K562 (cell line): ENCODE results near the gene CD38. TPM values are rescaled to one million over a fixed set of nuclear protein-coding genes. Genes with fewer than 3 reads are reported as not detected.
A peak's percentile ranks its signal among the peaks of the same experiment; 100 is the strongest.

ENCODE experiments used
- ATAC-seq: fragments of 200-7000 bp; cut with Tn5 transposase; 3 replicates; pipeline ENCODE4 v1.9.1; 2020; ENCODE audit warnings: moderate library complexity
- BruUV-seq: library from RNA; stranded (reverse); fragments of 400-500 nt; replicated peaks from 2 replicates; lab custom pipeline; 2021; lab: Mats Ljungman, UMichigan
- CTCF ChIA-PET: fragments of 300-600 bp; formaldehyde crosslinking; extraction: SDS; loops from one replicate; lab custom pipeline; 2021; ENCODE audit warnings: low intra/inter-chr PET ratio; lab: Yijun Ruan, JAX
- POLR2A ChIA-PET: fragments of 300-600, 350-650 bp; sonication (Branson Sonifier 250); formaldehyde crosslinking; extraction: SDS; loops from one replicate; lab custom pipeline; 2021; ENCODE audit warnings: antibody characterized with exemption, inconsistent platforms; lab: Yijun Ruan, JAX
- DNase-seq, 4 experiments: peaks; one replicate each; pipeline versions ENCODE4 v3.0.0 to v3.0.0-alpha.2; 2011 to 2018; ENCODE audit warnings: low spot score in 3 of 4, mixed read lengths in 3 of 4; ENCODE audit errors: extremely low read depth in 1 of 4
- FAIRE-seq: peaks from 2 replicates; lab custom pipeline; 2011; peaks lifted over from hg19 to GRCh38; lab: Jason Lieb, UNC
- H2AFZ ChIP-seq: 2 replicates; pipeline ENCODE4 v1.6.0; 2011; ENCODE audit warnings: low read depth, low read length, control low read depth, inconsistent platforms
- H3K27ac ChIP-seq: fragments of 200-600 bp; 3 replicates; pipeline ENCODE4 v1.8.0; 2011; ENCODE audit warnings: low read depth, mild to moderate bottlenecking, control low read depth, inconsistent platforms, low read length, moderate library complexity, mixed read lengths; ENCODE audit errors: extremely low read depth
- H3K27me3 ChIP-seq, 2 experiments: fragments of 300-600 bp in 1 of 2; 2 replicates in 1 of 2; 3 replicates in 1 of 2; pipeline versions ENCODE4 v1.6.0 to v1.8.0; 2011; ENCODE audit warnings: inconsistent platforms in 2 of 2, low read length in 2 of 2, mild to moderate bottlenecking in 1 of 2, mixed read lengths in 1 of 2, moderate library complexity in 1 of 2; ENCODE audit not compliant: control insufficient read depth in 2 of 2, insufficient read depth in 2 of 2
- H3K36me3 ChIP-seq: fragments of 300-600 bp; 3 replicates; pipeline ENCODE4 v1.8.0; 2011; ENCODE audit warnings: mild to moderate bottlenecking, low read length, inconsistent platforms; ENCODE audit not compliant: control insufficient read depth, insufficient read depth
- H3K4me1 ChIP-seq, 2 experiments: fragments of 200-600 bp in 1 of 2; replicated peaks in 1 of 2; 2 replicates in 1 of 2; 3 replicates in 1 of 2; pipeline versions ENCODE4 v1.5.1 to v1.8.0; 2011; ENCODE audit warnings: inconsistent platforms in 2 of 2, low read length in 2 of 2, mild to moderate bottlenecking in 1 of 2, mixed read lengths in 1 of 2, moderate library complexity in 1 of 2; ENCODE audit not compliant: control insufficient read depth in 2 of 2, insufficient read depth in 2 of 2
- H3K4me2 ChIP-seq: 2 replicates; pipeline ENCODE4 v1.6.1; 2011; ENCODE audit warnings: low read length, control low read depth, inconsistent platforms, mixed read lengths; ENCODE audit not compliant: insufficient read depth
- H3K4me3 ChIP-seq: fragments of 200-600 bp; sonication (generic), shearing (Covaris generic); 2 replicates; pipeline ENCODE4 v1.5.1; 2016; ENCODE audit warnings: control low read depth, inconsistent platforms
- H3K79me2 ChIP-seq: fragments of 200-600 bp; 3 replicates; pipeline ENCODE4 v1.8.0; 2011; ENCODE audit warnings: low read length, inconsistent platforms; ENCODE audit not compliant: control insufficient read depth, insufficient read depth
- H3K9ac ChIP-seq, 2 experiments: 2 replicates each; pipeline versions ENCODE4 v1.6.0 to v1.6.1; 2011; ENCODE audit warnings: low read depth in 2 of 2, low read length in 2 of 2, control low read depth in 1 of 2, inconsistent platforms in 1 of 2, mild to moderate bottlenecking in 1 of 2, mixed read lengths in 1 of 2; ENCODE audit not compliant: insufficient read depth in 1 of 2
- H3K9me1 ChIP-seq: one replicate; pipeline ENCODE4 v1.6.0; 2011; ENCODE audit warnings: inconsistent platforms, mild to moderate bottlenecking, low read length, moderate library complexity; ENCODE audit not compliant: control insufficient read depth, insufficient read depth
- H3K9me3 ChIP-seq: replicated peaks from 2 replicates; pipeline ENCODE4 v1.5.1; 2011; ENCODE audit warnings: low read depth, low read length, inconsistent platforms; ENCODE audit not compliant: control insufficient read depth, insufficient read depth
- H4K20me1 ChIP-seq: replicated peaks from 2 replicates; pipeline ENCODE4 v1.6.1; 2011; ENCODE audit warnings: low read length, inconsistent platforms, mixed read lengths; ENCODE audit not compliant: control insufficient read depth, insufficient read depth
- ADNP ChIP-seq: fragments of 200-800 bp; sonication (Bioruptor generic); IDR thresholded peaks from 2 replicates; pipeline ENCODE4 v1.6.1; 2016; ENCODE audit warnings: missing genetic modification characterization, missing compliant biosample characterization
- FOXJ2 ChIP-seq: fragments of 200-800 bp; sonication (Bioruptor generic); IDR thresholded peaks from 2 replicates; pipeline ENCODE4 v1.6.1; 2016; ENCODE audit warnings: missing genetic modification characterization, missing compliant biosample characterization
- GATAD2A ChIP-seq: fragments of 450-650 bp; IDR thresholded peaks from 2 replicates; pipeline ENCODE4 v1.6.1; 2017
- L3MBTL2 ChIP-seq: fragments of 450-650 bp; IDR thresholded peaks from 2 replicates; pipeline ENCODE4 v1.6.1; 2016; ENCODE audit warnings: mild to moderate bottlenecking, moderate library complexity
- MGA ChIP-seq: fragments of 450-650 bp; IDR thresholded peaks from 2 replicates; pipeline ENCODE4 v1.6.1; 2016; ENCODE audit warnings: mild to moderate bottlenecking, moderate library complexity
- PRMT5 ChIP-seq: sonication (generic); formaldehyde crosslinking; IDR thresholded peaks from 2 replicates; pipeline ENCODE4 v1.5.0; 2020; ENCODE audit warnings: missing genetic modification reagents
- SPI1 ChIP-seq: IDR thresholded peaks from 2 replicates; pipeline ENCODE4 v1.6.1; 2011; ENCODE audit warnings: low read depth, low read length, control low read depth, borderline replicate concordance
- SREBF2 ChIP-seq: sonication (generic); formaldehyde crosslinking; IDR thresholded peaks from 2 replicates; pipeline ENCODE4 v1.4.0; 2020; ENCODE audit warnings: mild to moderate bottlenecking, missing genetic modification reagents
- THRAP3 ChIP-seq: fragments of 450-650 bp; IDR thresholded peaks from 2 replicates; pipeline ENCODE4 v1.6.1; 2016; ENCODE audit warnings: mild to moderate bottlenecking, inconsistent platforms, borderline replicate concordance
- U2AF2 ChIP-seq: fragments of 200-400 bp; formaldehyde crosslinking; optimal IDR thresholded peaks from 2 replicates; pipeline ENCODE3; 2017; ENCODE audit warnings: low read depth, mild to moderate bottlenecking, low read length
- ZFP1 ChIP-seq: fragments of 450-650 bp; formaldehyde crosslinking; IDR thresholded peaks from 2 replicates; pipeline ENCODE4 v1.4.0; 2020; ENCODE audit warnings: mild to moderate bottlenecking, mixed read lengths
- ZNF644 ChIP-seq: fragments of 200-800 bp; sonication (Bioruptor generic); IDR thresholded peaks from 2 replicates; pipeline ENCODE4 v1.6.1; 2016; ENCODE audit warnings: low read depth, missing genetic modification characterization, missing compliant biosample characterization
- WGBS: fragments of 100-300 bp; shearing (Covaris generic); methylation state at CpG from one replicate; pipeline ENCODE4 v1.1.6; 2016; ENCODE audit warnings: low coverage, mixed read lengths; ENCODE audit not compliant: insufficient coverage; ENCODE audit errors: missing lambda C conversion rate; 5-methylcytosine and 5-hydroxymethylcytosine counted together
- in situ Hi-C: fragments of 300-500 bp; cut with MboI; formaldehyde crosslinking; loops from 4 replicates; pipeline ENCODE4 v1.15.0; 2018; ENCODE audit warnings: inconsistent platforms, mixed read lengths
- intact Hi-C: fragments of 100-400 bp; cut with micrococcal nuclease; formaldehyde crosslinking; loops from 2 replicates; pipeline ENCODE4 v1.14.2; 2022
- polyA plus RNA-seq, 8 experiments: library from polyadenylated mRNA; depleted of rRNA in 4 of 8; stranded (reverse) in 5 of 8; unstranded in 3 of 8; fragments of >200 nt; fragmentation: Nextera tagmentation in 2 of 8; fragmentation: Illumina TruSeq in 1 of 8; extraction: Ambion mirVana in 2 of 8; extraction: Trizol in 1 of 8; gene quantifications; 2 replicates each; pipeline versions ENCODE4 v1.2.1 to v1.2.3, GENCODE V29; 2011 to 2014; ENCODE audit warnings: inconsistent platforms in 1 of 8, missing spikeins in 1 of 8
- total RNA-seq, 7 experiments: library from RNA; depleted of rRNA in 6 of 7; stranded (reverse); fragments of >200 nt in 6 of 7; fragmentation: Illumina TruSeq in 2 of 7; extraction: Trizol in 2 of 7; gene quantifications; 2 replicates each; pipeline versions ENCODE4 v1.2.1 to v1.2.3, GENCODE V29; 2011 to 2021; ENCODE audit warnings: low replicate concordance in 1 of 7

CD38 gene
- total and polyA plus RNA-seq, 9 of the 15 experiments (the other 6 are each of a cell fraction or from before 2014, with no cell fraction given) = 0.04 to 0.06 (median 0.04) TPM; not detected in 5

- TF ChIP-seq SPI1 (no peak), L3MBTL2 (peak; percentile 48; the same call in 1 of the 2 replicates), FOXJ2 (tag) (no peak), ADNP (tag) (no peak), MGA (0 out of 2 replicates have a peak, but pooled peaks have one; percentile 25), ZNF644 (tag) (no peak), THRAP3 (no peak), ZFP1 (no peak), GATAD2A (no peak), U2AF2 (no peak), PRMT5 (CRISPR knock-in tag) (no peak), SREBF2 (CRISPR knock-in tag) (no peak)
- Histone ChIP-seq H4K20me1 (no peaks in the 10 kb centered on the region), H3K9me1 (no peaks in the 10 kb centered on the region), H3K4me1 (no peaks in the 10 kb centered on the region), H3K9ac (no peak overlapping the region), H3K4me3 (no peak overlapping the region), H3K27me3 (no peaks in the 10 kb centered on the region; a peak in 1 of 5 replicates), H3K79me2 (no peaks in the 10 kb centered on the region), H2AFZ (peak overlapping the region; percentile 12; the same call in 1 of the 2 replicates), H3K9me3 (no peaks in the 10 kb centered on the region), H3K4me2 (no peak overlapping the region), H3K27ac (no peak overlapping the region), H3K36me3 (no peaks in the 10 kb centered on the region)
- no peak for DNase-seq
- POLR2A ChIA-PET = interaction anchor here (0.8 kb wide), 1 partner anchor 206 kb away, joined by 3 read pairs; no protein-coding TSS in a partner anchor
- peak; percentile 43 for ATAC-seq
- CTCF ChIA-PET = no interaction called here
- intact Hi-C loops (loop anchor here (10.0 kb wide), 1 partner anchor 376 kb away; no protein-coding TSS in a partner anchor), in situ Hi-C loops (no loop called here)
- FAIRE-seq = no peak
- 6% methylated on average over 9 of the region's 9 CpGs for WGBS
- BruUV-seq = no TSS peak
These were observed 110.4 kb downstream of the CD38 start for GRCh38 chr4:15888515-15888914.
